ENCODE results near the gene TBL1X. TPM values are rescaled to one million over a fixed set of nuclear protein-coding genes. Genes with fewer than 3 reads are reported as not detected.
A peak's percentile ranks its signal among the peaks of the same experiment; 100 is the strongest.

Gene TBL1X
- total and polyA plus RNA-seq, 2 of the 13 experiments (the other 11 are each of a cell fraction or from before 2014, with no cell fraction given): 17.6 to 19.9 TPM

- TF ChIP-seq TOPORS (CRISPR knock-in tag; IDR thresholded peaks at IDR 0.05): no peak
- TF ChIP-seq TFAP4 (IDR thresholded peaks at IDR 0.05; ENCODE audit: borderline replicate concordance, low read depth): peak; percentile 33; the same call in 1 of the 2 replicates
- TF ChIP-seq SP5 (CRISPR knock-in tag; IDR thresholded peaks at IDR 0.05; ENCODE audit: borderline replicate concordance, low read depth): peak; percentile 55; the same call in 1 of the 2 replicates
- TF ChIP-seq CEBPB (IDR thresholded peaks at IDR 0.05; ENCODE audit: borderline replicate concordance, low read depth, low read length): peak; percentile 72
- TF ChIP-seq PATZ1 (CRISPR knock-in tag; IDR thresholded peaks at IDR 0.05): peak; percentile 55; the same call in 1 of the 2 replicates
- peak; percentile 93; the same call in 1 of the 2 replicates for TF ChIP-seq ZNF792 (CRISPR knock-in tag; IDR thresholded peaks at IDR 0.05)
- TF ChIP-seq ZNF704 (CRISPR knock-in tag; IDR thresholded peaks at IDR 0.05; ENCODE audit: borderline replicate concordance): no peak
- no peak for TF ChIP-seq ZNF614 (CRISPR knock-in tag; IDR thresholded peaks at IDR 0.05; ENCODE audit: borderline replicate concordance)
- TF ChIP-seq PLSCR1 (CRISPR knock-in tag; IDR thresholded peaks at IDR 0.05; ENCODE audit: borderline replicate concordance): no peak
- no peak for TF ChIP-seq MTA3 (CRISPR knock-in tag; IDR thresholded peaks at IDR 0.05)
- TF ChIP-seq ZNF687 (CRISPR knock-in tag; IDR thresholded peaks at IDR 0.05): peak; percentile 88
- TF ChIP-seq ZNF576 (CRISPR knock-in tag; IDR thresholded peaks at IDR 0.05): no peak
- TF ChIP-seq IRF2 (CRISPR knock-in tag; IDR thresholded peaks at IDR 0.05): 0 out of 2 replicates have a peak, but pooled peaks have one; percentile 20
- TF ChIP-seq ZNF331 (CRISPR knock-in tag; IDR thresholded peaks at IDR 0.05): 0 out of 2 replicates have a peak, but pooled peaks have one; percentile 30
- peak; percentile 31; the same call in 1 of the 2 replicates for TF ChIP-seq ZNF788 (CRISPR knock-in tag; IDR thresholded peaks at IDR 0.05; ENCODE audit: borderline replicate concordance)
- TF ChIP-seq ZNF878 (CRISPR knock-in tag; IDR thresholded peaks at IDR 0.05): no peak
- peak; percentile 24; the same call in 1 of the 2 replicates for TF ChIP-seq BCL6 (CRISPR knock-in tag; IDR thresholded peaks at IDR 0.05)
- TF ChIP-seq MTA1 (CRISPR knock-in tag; IDR thresholded peaks at IDR 0.05; ENCODE audit: borderline replicate concordance): 0 out of 2 replicates have a peak, but pooled peaks have one; percentile 24
- no peak for TF ChIP-seq ZBTB42 (CRISPR knock-in tag; IDR thresholded peaks at IDR 0.05)
- TF ChIP-seq TBX2 (CRISPR knock-in tag; IDR thresholded peaks at IDR 0.05; ENCODE audit: borderline replicate concordance): peak; percentile 58
- TF ChIP-seq ZMYM2 (CRISPR knock-in tag; IDR thresholded peaks at IDR 0.05): peak; percentile 80
Measured at GRCh38 chrX:9538544-9539045, 73.7 kb downstream of the TBL1X start (continued).
